ENCODE measurements around the gene PSMB2.

PSMB2 gene

GRCh38 chr1:35554266-35555211 lies 86.8 kb downstream of the PSMB2 start:
- no peak overlapping the region for H3K27ac ChIP-seq (ENCODE audit: low read length)
- H3K4me3 ChIP-seq (ENCODE audit: low read depth in 1 of 2, low read length in 2 of 2), result no peak overlapping the region
- TF ChIP-seq, protein P1, sequence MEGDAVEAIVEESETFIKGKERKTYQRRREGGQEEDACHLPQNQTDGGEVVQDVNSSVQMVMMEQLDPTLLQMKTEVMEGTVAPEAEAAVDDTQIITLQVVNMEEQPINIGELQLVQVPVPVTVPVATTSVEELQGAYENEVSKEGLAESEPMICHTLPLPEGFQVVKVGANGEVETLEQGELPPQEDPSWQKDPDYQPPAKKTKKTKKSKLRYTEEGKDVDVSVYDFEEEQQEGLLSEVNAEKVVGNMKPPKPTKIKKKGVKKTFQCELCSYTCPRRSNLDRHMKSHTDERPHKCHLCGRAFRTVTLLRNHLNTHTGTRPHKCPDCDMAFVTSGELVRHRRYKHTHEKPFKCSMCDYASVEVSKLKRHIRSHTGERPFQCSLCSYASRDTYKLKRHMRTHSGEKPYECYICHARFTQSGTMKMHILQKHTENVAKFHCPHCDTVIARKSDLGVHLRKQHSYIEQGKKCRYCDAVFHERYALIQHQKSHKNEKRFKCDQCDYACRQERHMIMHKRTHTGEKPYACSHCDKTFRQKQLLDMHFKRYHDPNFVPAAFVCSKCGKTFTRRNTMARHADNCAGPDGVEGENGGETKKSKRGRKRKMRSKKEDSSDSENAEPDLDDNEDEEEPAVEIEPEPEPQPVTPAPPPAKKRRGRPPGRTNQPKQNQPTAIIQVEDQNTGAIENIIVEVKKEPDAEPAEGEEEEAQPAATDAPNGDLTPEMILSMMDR (IDR thresholded peaks at IDR 0.05; ENCODE audit: borderline replicate concordance, extremely low read depth, low read length, poor library complexity, severe bottlenecking), result no peak
- TF ChIP-seq EZH2 (IDR thresholded peaks at IDR 0.05; ENCODE audit: borderline replicate concordance, low read depth, low read length, severe bottlenecking), result no peak

GRCh38 chr1:35553851-35554250 lies 87.5 kb downstream of the PSMB2 start:
- Histone ChIP-seq H3K4me1 (ENCODE audit: insufficient read depth, low read length) (peaks cover 29% of the 10 kb centered on the region), H3K9ac (ENCODE audit: low read depth, low read length) (no peak overlapping the region), H4K20me1 (ENCODE audit: insufficient read depth, low read length) (no peaks in the 10 kb centered on the region), H3K4me2 (ENCODE audit: insufficient read depth, low read length) (no peak overlapping the region), H2AFZ (ENCODE audit: low read depth, low read length) (no peak overlapping the region), H3K9me3 (ENCODE audit: insufficient read depth, low read length, severe bottlenecking) (no peaks in the 10 kb centered on the region), H3K36me3 (ENCODE audit: insufficient read depth, low read length) (peaks cover 30% of the 10 kb centered on the region), H3K79me2 (ENCODE audit: insufficient read depth, low read length) (peaks cover 35% of the 10 kb centered on the region), H3K27me3 (ENCODE audit: insufficient read depth, low read length, poor library complexity) (no peaks in the 10 kb centered on the region), H3K4me3 (ENCODE audit: low read depth in 1 of 2, low read length in 2 of 2) (no peak overlapping the region), H3K27ac (ENCODE audit: low read length) (no peak overlapping the region)
- DNase-seq, result no peak
- no peak for ATAC-seq (ENCODE audit: insufficient read depth, low read depth)
- TF ChIP-seq, protein P1 (IDR thresholded peaks at IDR 0.05; ENCODE audit: borderline replicate concordance, extremely low read depth, low read length, poor library complexity, severe bottlenecking), result no peak
- TF ChIP-seq EZH2 (IDR thresholded peaks at IDR 0.05; ENCODE audit: borderline replicate concordance, low read depth, low read length, severe bottlenecking), result no peak

More at GRCh38 chr1:35554266-35555211, 86.8 kb downstream of the PSMB2 start:
- Histone ChIP-seq H3K27me3 (ENCODE audit: insufficient read depth, low read length, poor library complexity) (no peaks in the 10 kb centered on the region), H3K4me1 (ENCODE audit: insufficient read depth, low read length) (peaks cover 34% of the 10 kb centered on the region), H3K4me2 (ENCODE audit: insufficient read depth, low read length) (peak overlapping the region; percentile 100; the same call in 1 of the 2 replicates), H2AFZ (ENCODE audit: low read depth, low read length) (no peak overlapping the region), H3K9me3 (ENCODE audit: insufficient read depth, low read length, severe bottlenecking) (no peaks in the 10 kb centered on the region), H4K20me1 (ENCODE audit: insufficient read depth, low read length) (no peaks in the 10 kb centered on the region), H3K36me3 (ENCODE audit: insufficient read depth, low read length) (peaks cover 30% of the 10 kb centered on the region), H3K9ac (ENCODE audit: low read depth, low read length) (no peak overlapping the region), H3K79me2 (ENCODE audit: insufficient read depth, low read length) (peaks cover 35% of the 10 kb centered on the region)
- DNase-seq, result no peak
- ATAC-seq (ENCODE audit: insufficient read depth, low read depth), result no peak
